Measurements from ENCODE around the gene ACKR4. TPM values are rescaled to one million over a fixed set of nuclear protein-coding genes. Genes with fewer than 3 reads are reported as not detected.

ACKR4 gene
- total RNA-seq, 1 experiment from 2014 or later, result not detected

GRCh38 chr3:132569580-132569979 is 27.5 kb upstream of the ACKR4 start (continued):
- TF ChIP-seq ETV6 (CRISPR knock-in tag; IDR thresholded peaks at IDR 0.05) (no peak), CTCF (IDR thresholded peaks at IDR 0.05) (no peak), CREB1 (CRISPR knock-in tag; IDR thresholded peaks at IDR 0.05) (no peak), IRF2 (CRISPR knock-in tag; IDR thresholded peaks at IDR 0.05; ENCODE audit: borderline replicate concordance, low read depth) (no peak), ATF6 (CRISPR knock-in tag; IDR thresholded peaks at IDR 0.05) (no peak), MAX (CRISPR knock-in tag; IDR thresholded peaks at IDR 0.05) (no peak), NR2C2 (CRISPR knock-in tag; IDR thresholded peaks at IDR 0.05) (no peak), FOXK1 (CRISPR knock-in tag; IDR thresholded peaks at IDR 0.05) (no peak), SOX15 (CRISPR knock-in tag; IDR thresholded peaks at IDR 0.05) (no peak)

GRCh38 chr3:132570016-132570415 is 27.1 kb upstream of the ACKR4 start:
- Mint-ChIP-seq H3K4me3 (no peak overlapping the region), H3K27me3 (ENCODE audit: low read depth) (no peaks in the 10 kb centered on the region), H3K27ac (no peak overlapping the region), H3K4me1 (no peaks in the 10 kb centered on the region), H3K9me3 (peaks cover 11% of the 10 kb centered on the region), H3K36me3 (peaks cover 14% of the 10 kb centered on the region)
- ATAC-seq, result no peak
- POLR2A ChIA-PET, result no interaction called here
- CTCF ChIA-PET, result no interaction called here
- DNase-seq (ENCODE audit: low spot score), result no peak
- TF ChIP-seq ELF4 (CRISPR knock-in tag; IDR thresholded peaks at IDR 0.05; ENCODE audit: low read depth), result no peak
- no peak for TF ChIP-seq E2F5 (CRISPR knock-in tag; IDR thresholded peaks at IDR 0.05)
- TF ChIP-seq GABPB1 (CRISPR knock-in tag; IDR thresholded peaks at IDR 0.05), result no peak
- TF ChIP-seq NR1H2 (CRISPR knock-in tag; IDR thresholded peaks at IDR 0.05), result no peak
- no peak for TF ChIP-seq GTF2I (CRISPR knock-in tag; conservative IDR thresholded peaks at IDR 0.05)
- TF ChIP-seq E2F1 (CRISPR knock-in tag; IDR thresholded peaks at IDR 0.05), result no peak
- TF ChIP-seq KAT7 (CRISPR knock-in tag; IDR thresholded peaks at IDR 0.05; ENCODE audit: borderline replicate concordance), result no peak
- no peak for TF ChIP-seq OVOL2 (CRISPR knock-in tag; IDR thresholded peaks at IDR 0.05; ENCODE audit: borderline replicate concordance)
- TF ChIP-seq SP1 (CRISPR knock-in tag; conservative IDR thresholded peaks at IDR 0.05), result no peak
- TF ChIP-seq ATF2 (CRISPR knock-in tag; IDR thresholded peaks at IDR 0.05; ENCODE audit: borderline replicate concordance, low read depth), result no peak
- TF ChIP-seq CDX4 (CRISPR knock-in tag; IDR thresholded peaks at IDR 0.05; ENCODE audit: borderline replicate concordance), result no peak
- TF ChIP-seq FOXK1 (CRISPR knock-in tag; IDR thresholded peaks at IDR 0.05), result no peak
- no peak for TF ChIP-seq PREB (CRISPR knock-in tag; IDR thresholded peaks at IDR 0.05; ENCODE audit: borderline replicate concordance)
- TF ChIP-seq PRDM15 (CRISPR knock-in tag; IDR thresholded peaks at IDR 0.05), result no peak
